OCI-LY3 (cell line): Measurements from ENCODE around the gene FXYD2.

Experiments used
- H2AFZ ChIP-seq: fragments of 200-600, 300-600 bp; shearing (Covaris generic); 2 replicates; pipeline ENCODE4 v1.6.0; 2014; ENCODE audit warnings: antibody characterized with exemption, low read depth, low read length
- H3K27ac ChIP-seq: fragments of 200-600, 300-600 bp; sonication (generic); 2 replicates; pipeline ENCODE4 v1.5.1; 2014; ENCODE audit warnings: mild to moderate bottlenecking, low read length, moderate library complexity, mixed read lengths
- H3K27me3 ChIP-seq: fragments of 200-600, 300-600 bp; sonication (generic); 2 replicates; pipeline ENCODE4 v1.6.1; 2014; ENCODE audit warnings: low read depth, low read length, mixed read lengths
- H3K36me3 ChIP-seq: fragments of 200-600, 300-600 bp; sonication (generic); replicated peaks from 2 replicates; pipeline ENCODE3; 2014; ENCODE audit warnings: low read depth, low read length, mixed read lengths
- H3K4me1 ChIP-seq: fragments of 300-600, 200-600 bp; sonication (generic); 2 replicates; pipeline ENCODE4 v1.6.1; 2014; ENCODE audit warnings: low read length, mixed read lengths
- H3K4me2 ChIP-seq: fragments of 200-600, 300-600 bp; sonication (generic); 2 replicates; pipeline ENCODE4 v1.6.1; 2014; ENCODE audit warnings: low read length, mixed read lengths
- H3K4me3 ChIP-seq: fragments of 300-600, 200-600 bp; sonication (generic); 2 replicates; pipeline ENCODE4 v1.5.1; 2014; ENCODE audit warnings: antibody characterized with exemption, mild to moderate bottlenecking, low read length, moderate library complexity
- H3K79me2 ChIP-seq: fragments of 300-600, 200-600 bp; shearing (Covaris generic); 2 replicates; pipeline ENCODE4 v1.6.1; 2014; ENCODE audit warnings: mild to moderate bottlenecking, low read length, mixed read lengths
- H3K9ac ChIP-seq: fragments of 300-600, 200-600 bp; shearing (Covaris generic); 2 replicates; pipeline ENCODE4 v1.6.0; 2014; ENCODE audit warnings: mild to moderate bottlenecking, low read length, moderate library complexity
- H3K9me3 ChIP-seq: fragments of 200-600, 300-600 bp; shearing (Covaris generic); 2 replicates; pipeline ENCODE4 v1.6.1; 2014; ENCODE audit warnings: low read length, mixed read lengths; ENCODE audit not compliant: insufficient read depth
- H4K20me1 ChIP-seq: fragments of 200-600, 300-600 bp; sonication (generic); 2 replicates; pipeline ENCODE4 v1.6.1; 2016; ENCODE audit warnings: low read length, mixed read lengths; ENCODE audit not compliant: insufficient read depth
- EZH2phosphoT487 ChIP-seq: fragments of 200-600 bp; shearing (Covaris generic); IDR thresholded peaks from 2 replicates; pipeline ENCODE4 v1.6.1; 2018; ENCODE audit warnings: antibody characterized with exemption, mixed run types, low read depth
- TF ChIP-seq, protein P1 (sequence below): fragments of 200-600, 300-600 bp; sonication (generic); IDR thresholded peaks from 2 replicates; pipeline ENCODE4 v1.5.1; 2014; ENCODE audit warnings: antibody characterized with exemption, low read length, low read depth

FXYD2 gene

GRCh38 chr11:117851106-117851505 lies 26.6 kb upstream of the FXYD2 start:
- Histone ChIP-seq H3K27me3 (no peaks in the 10 kb centered on the region), H2AFZ (no peak overlapping the region), H3K4me2 (no peak overlapping the region), H3K4me1 (no peaks in the 10 kb centered on the region), H3K9ac (no peak overlapping the region), H4K20me1 (no peaks in the 10 kb centered on the region), H3K79me2 (no peaks in the 10 kb centered on the region), H3K9me3 (peaks cover 12% of the 10 kb centered on the region; the same call in 1 of the 2 replicates), H3K4me3 (no peak overlapping the region), H3K36me3 (no peaks in the 10 kb centered on the region), H3K27ac (no peak overlapping the region)
- TF ChIP-seq, protein P1, sequence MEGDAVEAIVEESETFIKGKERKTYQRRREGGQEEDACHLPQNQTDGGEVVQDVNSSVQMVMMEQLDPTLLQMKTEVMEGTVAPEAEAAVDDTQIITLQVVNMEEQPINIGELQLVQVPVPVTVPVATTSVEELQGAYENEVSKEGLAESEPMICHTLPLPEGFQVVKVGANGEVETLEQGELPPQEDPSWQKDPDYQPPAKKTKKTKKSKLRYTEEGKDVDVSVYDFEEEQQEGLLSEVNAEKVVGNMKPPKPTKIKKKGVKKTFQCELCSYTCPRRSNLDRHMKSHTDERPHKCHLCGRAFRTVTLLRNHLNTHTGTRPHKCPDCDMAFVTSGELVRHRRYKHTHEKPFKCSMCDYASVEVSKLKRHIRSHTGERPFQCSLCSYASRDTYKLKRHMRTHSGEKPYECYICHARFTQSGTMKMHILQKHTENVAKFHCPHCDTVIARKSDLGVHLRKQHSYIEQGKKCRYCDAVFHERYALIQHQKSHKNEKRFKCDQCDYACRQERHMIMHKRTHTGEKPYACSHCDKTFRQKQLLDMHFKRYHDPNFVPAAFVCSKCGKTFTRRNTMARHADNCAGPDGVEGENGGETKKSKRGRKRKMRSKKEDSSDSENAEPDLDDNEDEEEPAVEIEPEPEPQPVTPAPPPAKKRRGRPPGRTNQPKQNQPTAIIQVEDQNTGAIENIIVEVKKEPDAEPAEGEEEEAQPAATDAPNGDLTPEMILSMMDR, result no peak
- TF ChIP-seq EZH2phosphoT487, result no peak

- H2AFZ ChIP-seq, result no peak overlapping the region
- no peaks in the 10 kb centered on the region for H3K79me2 ChIP-seq
- no peaks in the 10 kb centered on the region for H3K36me3 ChIP-seq
- no peak overlapping the region for H3K4me2 ChIP-seq
- no peak for TF ChIP-seq EZH2phosphoT487
- TF ChIP-seq, protein P1, result no peak
- H3K27ac ChIP-seq, result no peak overlapping the region
- H4K20me1 ChIP-seq, result no peaks in the 10 kb centered on the region
- H3K4me1 ChIP-seq, result no peaks in the 10 kb centered on the region
- peaks cover 12% of the 10 kb centered on the region; the same call in 1 of the 2 replicates for H3K9me3 ChIP-seq
- no peak overlapping the region for H3K9ac ChIP-seq
- H3K4me3 ChIP-seq, result no peak overlapping the region
- no peaks in the 10 kb centered on the region for H3K27me3 ChIP-seq
These were observed 25.4 kb upstream of the FXYD2 start for GRCh38 chr11:117849781-117850414.

GRCh38 chr11:117843666-117844484 lies 19.3 kb upstream of the FXYD2 start:
- Histone ChIP-seq H3K27me3 (no peaks in the 10 kb centered on the region), H3K4me3 (no peak overlapping the region), H3K4me1 (peaks cover 4% of the 10 kb centered on the region; the same call in 1 of the 2 replicates), H3K9me3 (no peaks in the 10 kb centered on the region), H2AFZ (peak overlapping the region; percentile 49), H3K79me2 (no peaks in the 10 kb centered on the region), H3K36me3 (no peaks in the 10 kb centered on the region), H4K20me1 (no peaks in the 10 kb centered on the region), H3K9ac (no peak overlapping the region), H3K27ac (no peak overlapping the region), H3K4me2 (peak overlapping the region; percentile 15; the same call in 1 of the 2 replicates)
- TF ChIP-seq EZH2phosphoT487, result no peak
- TF ChIP-seq, protein P1, result peak; percentile 95
